HEK293T (cell line): ENCODE data around the gene LRRC75A.

Experiments used
- BHLHE40 ChIP-seq: fragments of 450-650 bp; IDR thresholded peaks from 2 replicates; pipeline ENCODE4 v1.6.1; 2016; ENCODE audit warnings: mild to moderate bottlenecking, moderate library complexity, borderline replicate concordance
- SUZ12 ChIP-seq: fragments of 450-650 bp; IDR thresholded peaks from 2 replicates; pipeline ENCODE4 v1.6.1; 2016; ENCODE audit warnings: mild to moderate bottlenecking

DNA sequence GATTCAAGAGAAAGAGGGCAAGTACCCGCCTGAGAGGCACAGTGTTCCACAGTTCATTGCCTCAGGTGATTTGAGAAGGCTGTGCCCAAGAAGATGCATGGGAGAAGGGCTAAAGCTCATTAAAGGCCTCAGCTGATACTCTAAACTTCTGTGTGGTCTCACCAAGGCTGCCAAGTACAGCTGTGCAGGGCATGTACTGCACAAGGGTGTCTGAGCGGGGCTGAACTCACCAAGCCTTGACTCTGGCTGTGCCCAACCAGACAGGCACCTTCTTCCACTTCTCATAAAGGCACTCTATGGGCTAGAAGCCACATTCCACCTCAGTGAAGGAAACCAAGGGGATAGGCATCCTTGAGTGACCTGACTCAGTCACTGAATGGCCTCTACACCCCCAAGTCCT is 12.7 kb downstream of the LRRC75A start:
- TF ChIP-seq SUZ12 = no peak
- TF ChIP-seq BHLHE40 = no peak
